Endothelial cell of umbilical vein (primary cell): ENCODE data around the gene TNPO3. TPM values are rescaled to one million over a fixed set of nuclear protein-coding genes. Genes with fewer than 3 reads are reported as not detected.
"Not testable (repeated sequence)": the region's sequence is repeated elsewhere in the genome, so short reads cannot be mapped to it uniquely, and the experiment has no call there.

Source experiments
- BruUV-seq: library from RNA; stranded (reverse); fragments of 400-500 nt; replicated peaks from 2 replicates; lab custom pipeline; 2021; lab: Mats Ljungman, UMichigan
- CTCF ChIA-PET: fragments of 300-600, 350-600 bp; sonication (Branson Sonifier 250); formaldehyde crosslinking; loops from one replicate; lab custom pipeline; 2021; ENCODE audit warnings: antibody characterized with exemption, inconsistent platforms; lab: Charles Lee
- POLR2A ChIA-PET: fragments of 300-600, 350-600 bp; sonication (Branson Sonifier 250); formaldehyde crosslinking; loops from one replicate; lab custom pipeline; 2021; ENCODE audit warnings: antibody characterized with exemption, inconsistent platforms; lab: Charles Lee
- DNase-seq: peaks from one replicate; pipeline ENCODE4 v3.0.0-alpha.2; 2011; ENCODE audit warnings: low read depth, low spot score
- FAIRE-seq: peaks from 2 replicates; lab custom pipeline; 2011; peaks lifted over from hg19 to GRCh38; lab: Jason Lieb, UNC
- H2AFZ ChIP-seq: 2 replicates; pipeline ENCODE4 v1.6.0; 2012; ENCODE audit warnings: low read depth, low read length, control low read depth, inconsistent platforms
- H3K27ac ChIP-seq: 2 replicates; pipeline ENCODE4 v1.5.1; 2011; ENCODE audit warnings: low read depth, mild to moderate bottlenecking, control low read depth, low read length, moderate library complexity; ENCODE audit not compliant: insufficient read depth
- H3K27me3 ChIP-seq, 2 experiments: 2 replicates each; pipeline versions ENCODE4 v1.6.0 to v1.6.1; 2011; ENCODE audit warnings: low read length in 2 of 2, mixed read lengths in 1 of 2; ENCODE audit not compliant: control insufficient read depth in 2 of 2, insufficient read depth in 2 of 2
- H3K36me3 ChIP-seq, 2 experiments: 2 replicates in 1 of 2; 3 replicates in 1 of 2; pipeline ENCODE4 v1.5.1; 2011; ENCODE audit warnings: low read length in 2 of 2, mild to moderate bottlenecking in 1 of 2, moderate library complexity in 1 of 2; ENCODE audit not compliant: control insufficient read depth in 2 of 2, insufficient read depth in 2 of 2; ENCODE audit errors: extremely low read depth in 1 of 2
- H3K4me1 ChIP-seq: 3 replicates; pipeline ENCODE4 v1.5.1; 2011; ENCODE audit warnings: mild to moderate bottlenecking, low read length; ENCODE audit not compliant: control insufficient read depth, insufficient read depth; ENCODE audit errors: extremely low read depth
- H3K4me2 ChIP-seq: 2 replicates; pipeline ENCODE4 v1.6.1; 2011; ENCODE audit warnings: low read length, control low read depth, mixed read lengths; ENCODE audit not compliant: insufficient read depth
- H3K4me3 ChIP-seq, 3 experiments: fragments of 200-600 bp in 1 of 3; sonication (generic), shearing (Covaris generic) in 1 of 3; replicated peaks in 1 of 3; 2 replicates each; pipeline ENCODE4 v1.5.1; 2011 to 2016; ENCODE audit warnings: control low read depth in 3 of 3, low read length in 3 of 3, mild to moderate bottlenecking in 2 of 3, inconsistent platforms in 1 of 3, low read depth in 1 of 3, moderate library complexity in 1 of 3; ENCODE audit not compliant: insufficient read depth in 1 of 3
- H3K79me2 ChIP-seq: 2 replicates; pipeline ENCODE4 v1.6.0; 2012; ENCODE audit warnings: low read length, inconsistent platforms; ENCODE audit not compliant: control insufficient read depth, insufficient read depth
- H3K9ac ChIP-seq: replicated peaks from 2 replicates; pipeline ENCODE3; 2011; ENCODE audit warnings: low read length, control low read depth; ENCODE audit not compliant: insufficient read depth; ENCODE audit errors: extremely low read depth
- H3K9me1 ChIP-seq: replicated peaks from 3 replicates; pipeline ENCODE4 v1.6.0; 2011; ENCODE audit warnings: mild to moderate bottlenecking, low read length; ENCODE audit not compliant: control insufficient read depth, insufficient read depth; ENCODE audit errors: extremely low read depth
- H3K9me3 ChIP-seq: replicated peaks from 2 replicates; pipeline ENCODE4 v1.5.1; 2012; ENCODE audit warnings: low read length, inconsistent platforms; ENCODE audit not compliant: control insufficient read depth, insufficient read depth
- H4K20me1 ChIP-seq: replicated peaks from 2 replicates; pipeline ENCODE3; 2011; ENCODE audit warnings: mild to moderate bottlenecking, low read length; ENCODE audit not compliant: control insufficient read depth, insufficient read depth; ENCODE audit errors: extremely low read depth
- EZH2 ChIP-seq: IDR thresholded peaks from 2 replicates; pipeline ENCODE4 v1.6.1; 2012; ENCODE audit warnings: borderline replicate concordance, low read depth, mild to moderate bottlenecking, moderate library complexity, low read length, inconsistent platforms; ENCODE audit not compliant: severe bottlenecking
- FOS ChIP-seq: IDR thresholded peaks from 2 replicates; pipeline ENCODE4 v1.6.1; 2011; ENCODE audit warnings: mild to moderate bottlenecking, low read length, moderate library complexity, borderline replicate concordance; ENCODE audit not compliant: insufficient read depth
- GATA2 ChIP-seq: IDR thresholded peaks from 2 replicates; pipeline ENCODE4 v1.7.0; 2011; ENCODE audit warnings: low read depth, mild to moderate bottlenecking, moderate library complexity, mixed read lengths, low read length; ENCODE audit not compliant: insufficient read length, insufficient read depth
- JUN ChIP-seq: IDR thresholded peaks from 2 replicates; pipeline ENCODE4 v1.6.1; 2011; ENCODE audit warnings: borderline replicate concordance, low read depth; ENCODE audit not compliant: insufficient read length, insufficient read depth
- MYC ChIP-seq: IDR thresholded peaks from one replicate; pipeline ENCODE4 v1.6.1; 2011; ENCODE audit warnings: mild to moderate bottlenecking, low read depth, low read length
- POLR2A ChIP-seq: IDR thresholded peaks from 2 replicates; pipeline ENCODE4 v1.6.1; 2012; ENCODE audit warnings: low read depth, mild to moderate bottlenecking, control low read depth, low read length
- POLR2AphosphoS5 ChIP-seq: IDR thresholded peaks from 2 replicates; pipeline ENCODE4 v1.6.1; 2012; ENCODE audit warnings: low read depth, mild to moderate bottlenecking, control low read depth, low read length, moderate library complexity; ENCODE audit not compliant: insufficient read depth
- dilution Hi-C: fragments of 300-500 bp; cut with MboI; formaldehyde crosslinking; loops from one replicate; pipeline ENCODE4 v1.15.0; 2019; ENCODE audit warnings: low sequenced_read_pairs; ENCODE audit not compliant: extremely low pct_ligation_motif_present
- intact Hi-C: fragments of 100-400 bp; cut with micrococcal nuclease; formaldehyde crosslinking; loops from one replicate; pipeline ENCODE4 v1.10.0; 2022
- polyA plus RNA-seq, 4 experiments: library from polyadenylated mRNA; depleted of rRNA in 3 of 4; stranded (reverse) in 3 of 4; unstranded in 1 of 4; fragments of >200 nt; gene quantifications; 2 replicates each; pipeline versions ENCODE4 v1.2.1 to v1.2.3, GENCODE V29; 2011 to 2012; ENCODE audit warnings: missing spikeins in 1 of 4
- total RNA-seq: library from RNA; stranded (reverse); gene quantifications from 2 replicates; pipeline ENCODE4 v1.2.3, GENCODE V29; 2021
- TF ChIP-seq, protein P1 (sequence below), 2 donors: IDR thresholded peaks; 1 replicate in 1 of 2; 2 replicates in 1 of 2; pipeline ENCODE4 v1.5.1; 2011; ENCODE audit warnings: low read length in 2 of 2, mild to moderate bottlenecking in 2 of 2, moderate library complexity in 2 of 2, control low read depth in 1 of 2, inconsistent platforms in 1 of 2, low read depth in 1 of 2; ENCODE audit not compliant: insufficient read depth in 1 of 2; ENCODE audit errors: extremely low read depth in 1 of 2
- TF ChIP-seq, protein P2 (sequence below): IDR thresholded peaks from 2 replicates; pipeline ENCODE4 v1.6.1; 2011; ENCODE audit not compliant: insufficient read depth, insufficient read length

TNPO3 gene
- total and polyA plus RNA-seq, 2 donors (not counting 3 experiments of a cell fraction or from before 2014, with no cell fraction given) = 29.0 to 46.9 TPM

DNA sequence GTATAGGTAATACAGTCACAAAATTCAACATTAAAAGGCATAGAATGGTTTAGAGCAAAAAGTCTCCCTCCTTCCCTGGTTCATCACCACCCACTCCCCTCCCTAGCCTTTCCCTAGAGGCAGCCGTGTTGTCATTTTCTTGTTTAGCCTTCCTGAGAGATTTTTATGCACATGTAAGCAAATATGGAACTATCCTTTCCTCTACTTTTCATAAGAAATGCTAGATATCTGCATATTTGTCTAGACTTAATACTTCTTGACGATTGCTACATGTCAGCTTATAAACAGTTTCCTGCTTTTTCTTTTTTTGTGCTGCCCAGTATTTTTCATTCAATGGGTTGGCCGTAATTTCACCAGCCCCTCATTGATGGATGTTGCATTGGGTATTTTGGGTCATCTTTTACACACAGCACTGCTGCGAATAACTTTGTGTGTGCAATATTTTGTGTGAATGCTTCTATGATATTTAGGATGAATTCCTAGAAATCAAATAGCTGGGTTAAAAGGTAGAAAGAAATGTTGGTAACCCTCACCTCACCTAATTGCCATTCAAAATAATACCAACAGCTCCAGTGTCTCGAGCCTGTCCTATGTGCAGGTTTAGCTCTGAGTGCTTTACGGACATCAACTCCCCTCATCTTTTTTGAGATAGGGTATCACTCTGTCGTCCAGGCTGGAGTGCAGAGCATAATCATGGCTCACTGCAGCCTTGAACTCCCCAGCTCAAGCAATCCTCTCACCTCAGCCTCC lies 110.2 kb downstream of the TNPO3 start:
- no peaks in the 10 kb centered on the region for H3K9me1 ChIP-seq
- no peaks in the 10 kb centered on the region for H3K9me3 ChIP-seq
- no peaks in the 10 kb centered on the region for H3K4me1 ChIP-seq
- H4K20me1 ChIP-seq = no peaks in the 10 kb centered on the region
- BruUV-seq = no TSS peak
- H3K4me2 ChIP-seq = no peak overlapping the region
- TF ChIP-seq POLR2AphosphoS5 (no peak), EZH2 (no peak), POLR2A (no peak), MYC (no peak), GATA2 (no peak), FOS (no peak), JUN (no peak)
- TF ChIP-seq, protein P1, sequence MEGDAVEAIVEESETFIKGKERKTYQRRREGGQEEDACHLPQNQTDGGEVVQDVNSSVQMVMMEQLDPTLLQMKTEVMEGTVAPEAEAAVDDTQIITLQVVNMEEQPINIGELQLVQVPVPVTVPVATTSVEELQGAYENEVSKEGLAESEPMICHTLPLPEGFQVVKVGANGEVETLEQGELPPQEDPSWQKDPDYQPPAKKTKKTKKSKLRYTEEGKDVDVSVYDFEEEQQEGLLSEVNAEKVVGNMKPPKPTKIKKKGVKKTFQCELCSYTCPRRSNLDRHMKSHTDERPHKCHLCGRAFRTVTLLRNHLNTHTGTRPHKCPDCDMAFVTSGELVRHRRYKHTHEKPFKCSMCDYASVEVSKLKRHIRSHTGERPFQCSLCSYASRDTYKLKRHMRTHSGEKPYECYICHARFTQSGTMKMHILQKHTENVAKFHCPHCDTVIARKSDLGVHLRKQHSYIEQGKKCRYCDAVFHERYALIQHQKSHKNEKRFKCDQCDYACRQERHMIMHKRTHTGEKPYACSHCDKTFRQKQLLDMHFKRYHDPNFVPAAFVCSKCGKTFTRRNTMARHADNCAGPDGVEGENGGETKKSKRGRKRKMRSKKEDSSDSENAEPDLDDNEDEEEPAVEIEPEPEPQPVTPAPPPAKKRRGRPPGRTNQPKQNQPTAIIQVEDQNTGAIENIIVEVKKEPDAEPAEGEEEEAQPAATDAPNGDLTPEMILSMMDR (IDR thresholded peaks at IDR 0.05; ENCODE audit: extremely low read depth in 1 of 2, insufficient read depth in 1 of 2, low read depth in 1 of 2, low read length in 2 of 2) = no peak
- TF ChIP-seq, protein P2, sequence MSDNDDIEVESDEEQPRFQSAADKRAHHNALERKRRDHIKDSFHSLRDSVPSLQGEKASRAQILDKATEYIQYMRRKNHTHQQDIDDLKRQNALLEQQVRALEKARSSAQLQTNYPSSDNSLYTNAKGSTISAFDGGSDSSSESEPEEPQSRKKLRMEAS = no peak
- ChIA-PET POLR2A (no interaction called here), CTCF (interaction anchor here (1.0 kb wide), 1 partner anchor 147 kb away, joined by 3 read pairs; no protein-coding TSS in a partner anchor)
- H3K27me3 ChIP-seq = no peaks in the 10 kb centered on the region
- no peaks in the 10 kb centered on the region for H3K79me2 ChIP-seq
- FAIRE-seq (no peak), DNase-seq (no peak)
- H3K9ac ChIP-seq = no peak overlapping the region
- intact Hi-C loops (no loop called here), dilution Hi-C loops (no loop called here)
- no peak overlapping the region for H3K27ac ChIP-seq
- no peaks in the 10 kb centered on the region for H3K36me3 ChIP-seq
- H2AFZ ChIP-seq = no peak overlapping the region
- H3K4me3 ChIP-seq = no peak overlapping the region

DNA sequence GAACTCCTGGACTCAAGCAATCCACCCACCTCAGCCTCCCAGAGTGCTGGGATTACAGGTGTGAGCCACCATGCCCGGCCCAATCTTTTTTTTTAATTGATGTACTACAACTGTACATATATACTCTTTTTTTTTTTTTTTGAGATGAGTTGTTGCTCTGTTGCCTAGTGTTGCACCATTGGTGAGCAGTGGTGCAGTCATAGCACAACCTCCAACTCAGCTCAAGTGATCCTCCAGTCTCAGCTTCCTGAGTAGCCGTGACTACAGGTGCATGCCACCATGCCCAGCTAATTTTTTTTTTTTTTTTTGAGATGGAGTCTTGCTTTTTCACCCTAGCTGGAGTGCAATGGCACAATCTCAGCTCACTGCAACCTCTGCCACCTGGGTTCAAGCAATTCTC lies 111.7 kb downstream of the TNPO3 start:
- H3K9me3 ChIP-seq, H3K4me3 ChIP-seq, H3K27ac ChIP-seq, BruUV-seq, POLR2A ChIA-PET, H4K20me1 ChIP-seq, dilution Hi-C loops, H3K36me3 ChIP-seq, H3K9ac ChIP-seq, H2AFZ ChIP-seq, H3K79me2 ChIP-seq, intact Hi-C loops, H3K9me1 ChIP-seq, H3K4me2 ChIP-seq, FAIRE-seq, H3K4me1 ChIP-seq, DNase-seq: not testable (repeated sequence)
- H3K27me3 ChIP-seq = peaks cover 5 to 10% of the 10 kb centered on the region in 2 experiments
- CTCF ChIA-PET = interaction anchor here (0.8 kb wide), 1 partner anchor 148 kb away, joined by 3 read pairs; no protein-coding TSS in a partner anchor
